KMS-11 (cell line): ENCODE measurements around the gene SYAP1.
A peak's percentile ranks its signal among the peaks of the same experiment; 100 is the strongest.

Source experiments
- H2AFZ ChIP-seq: fragments of 200-600 bp; sonication (generic); 2 replicates; pipeline ENCODE4 v1.6.1; 2016; ENCODE audit warnings: antibody characterized with exemption, mixed run types, low read depth
- H3K27ac ChIP-seq: fragments of 200-600 bp; sonication (generic); 2 replicates; pipeline ENCODE4 v1.6.1; 2016; ENCODE audit warnings: mild to moderate bottlenecking, mixed run types
- H3K27me3 ChIP-seq: fragments of 200-600 bp; sonication (generic); 2 replicates; pipeline ENCODE4 v1.6.1; 2017; ENCODE audit warnings: mild to moderate bottlenecking, low read depth, mixed run types, moderate library complexity; ENCODE audit not compliant: insufficient read depth
- H3K36me3 ChIP-seq: fragments of 200-600 bp; sonication (generic); 2 replicates; pipeline ENCODE4 v1.6.1; 2017; ENCODE audit warnings: mild to moderate bottlenecking, mixed run types; ENCODE audit not compliant: insufficient read depth
- H3K4me1 ChIP-seq: fragments of 200-600 bp; sonication (generic); 2 replicates; pipeline ENCODE4 v1.6.1; 2016; ENCODE audit warnings: mild to moderate bottlenecking, low read depth, mixed run types; ENCODE audit not compliant: poor library complexity, severe bottlenecking
- H3K4me2 ChIP-seq: fragments of 200-600 bp; sonication (generic); 2 replicates; pipeline ENCODE4 v1.7.0; 2016; ENCODE audit warnings: mild to moderate bottlenecking, mixed run types
- H3K4me3 ChIP-seq: fragments of 200-600 bp; sonication (generic); IDR thresholded peaks from 2 replicates; pipeline ENCODE4 v1.6.1; 2017; ENCODE audit warnings: low read depth, low read length, mixed read lengths; ENCODE audit not compliant: insufficient read depth
- H3K79me2 ChIP-seq: fragments of 200-600 bp; sonication (generic); 2 replicates; pipeline ENCODE4 v1.6.1; 2016; ENCODE audit warnings: low read depth, mixed run types; ENCODE audit not compliant: insufficient read depth
- H3K9ac ChIP-seq: fragments of 200-600 bp; sonication (generic); 2 replicates; pipeline ENCODE4 v1.6.1; 2016; ENCODE audit warnings: mild to moderate bottlenecking, mixed run types
- H4K20me1 ChIP-seq: fragments of 200-600 bp; sonication (generic); 2 replicates; pipeline ENCODE4 v1.6.1; 2016; ENCODE audit warnings: mild to moderate bottlenecking, mixed run types; ENCODE audit not compliant: insufficient read depth
- CTCF ChIP-seq: fragments of 200-600 bp; sonication (generic); conservative IDR thresholded peaks from 2 replicates; pipeline ENCODE4 v1.6.1; 2017; ENCODE audit warnings: low read depth, mild to moderate bottlenecking, antibody characterized with exemption, low read length, moderate library complexity, mixed read lengths

SYAP1 gene

GRCh38 chrX:16687514-16687913 is 31.9 kb upstream of the SYAP1 start:
- Histone ChIP-seq H3K4me3 (no peak overlapping the region), H2AFZ (no peak overlapping the region), H3K27ac (no peak overlapping the region), H3K4me2 (no peak overlapping the region), H3K79me2 (no peaks in the 10 kb centered on the region), H3K9ac (no peak overlapping the region), H3K4me1 (no peaks in the 10 kb centered on the region), H3K36me3 (no peaks in the 10 kb centered on the region), H4K20me1 (no peaks in the 10 kb centered on the region), H3K27me3 (no peaks in the 10 kb centered on the region)
- TF ChIP-seq CTCF = no peak

GRCh38 chrX:16695079-16695676 is 24.2 kb upstream of the SYAP1 start:
- no peak overlapping the region for H2AFZ ChIP-seq
- peak; percentile 78 for TF ChIP-seq CTCF
- no peaks in the 10 kb centered on the region for H3K79me2 ChIP-seq
- H3K27ac ChIP-seq = no peak overlapping the region
- H3K9ac ChIP-seq = no peak overlapping the region
- no peak overlapping the region for H3K4me2 ChIP-seq
- no peaks in the 10 kb centered on the region for H3K36me3 ChIP-seq
- H3K4me1 ChIP-seq = no peaks in the 10 kb centered on the region
- no peaks in the 10 kb centered on the region for H4K20me1 ChIP-seq
- no peak overlapping the region for H3K4me3 ChIP-seq
- no peaks in the 10 kb centered on the region for H3K27me3 ChIP-seq

GRCh38 chrX:16696956-16697355 is 22.5 kb upstream of the SYAP1 start:
- H4K20me1 ChIP-seq = no peaks in the 10 kb centered on the region
- no peak overlapping the region for H3K4me2 ChIP-seq
- no peaks in the 10 kb centered on the region for H3K36me3 ChIP-seq
- H2AFZ ChIP-seq = no peak overlapping the region
- H3K4me3 ChIP-seq = no peak overlapping the region
- H3K9ac ChIP-seq = no peak overlapping the region
- H3K27ac ChIP-seq = no peak overlapping the region
- no peaks in the 10 kb centered on the region for H3K4me1 ChIP-seq
- no peak for TF ChIP-seq CTCF
- H3K79me2 ChIP-seq = no peaks in the 10 kb centered on the region
- no peaks in the 10 kb centered on the region for H3K27me3 ChIP-seq

GRCh38 chrX:16699389-16699788 is 20.0 kb upstream of the SYAP1 start:
- H2AFZ ChIP-seq = no peak overlapping the region
- no peak overlapping the region for H3K27ac ChIP-seq
- no peaks in the 10 kb centered on the region for H3K79me2 ChIP-seq
- H4K20me1 ChIP-seq = no peaks in the 10 kb centered on the region
- H3K36me3 ChIP-seq = no peaks in the 10 kb centered on the region
- H3K27me3 ChIP-seq = no peaks in the 10 kb centered on the region
- no peak overlapping the region for H3K9ac ChIP-seq
- no peaks in the 10 kb centered on the region for H3K4me1 ChIP-seq
- H3K4me3 ChIP-seq = no peak overlapping the region
- H3K4me2 ChIP-seq = no peak overlapping the region
- TF ChIP-seq CTCF = no peak
